Measurements from ENCODE around the gene DGKI.

GRCh38 chr7:137642031-137642430, 204.7 kb downstream of the DGKI start:
- TF ChIP-seq CTCF (IDR thresholded peaks at IDR 0.05; ENCODE audit: low read depth, low read length) (no peak), EZH2phosphoT487 (IDR thresholded peaks at IDR 0.05; ENCODE audit: low read depth) (no peak)
